Measurements from ENCODE around the gene EPHA5.

DNA sequence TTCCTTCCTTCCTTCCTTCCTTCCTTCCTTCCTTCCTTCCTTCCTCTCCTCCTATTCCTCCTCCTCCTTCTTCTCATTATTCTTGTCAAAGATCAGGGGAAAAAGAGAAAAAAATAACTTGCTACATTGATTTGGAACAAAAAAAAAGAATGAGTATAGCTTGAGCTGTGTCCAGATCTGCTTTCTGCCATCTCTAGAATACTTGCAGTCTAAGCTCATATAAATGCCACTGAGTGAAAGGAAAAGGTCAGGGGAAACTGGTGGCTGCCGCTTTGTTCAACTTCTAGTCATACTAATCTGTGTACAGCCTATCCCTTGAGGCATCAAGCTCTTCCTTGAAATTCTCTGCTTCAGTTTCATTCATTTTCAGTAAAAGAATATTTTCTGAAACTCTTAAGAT is 28.3 kb upstream of the EPHA5 start:
- TF ChIP-seq, protein P1, sequence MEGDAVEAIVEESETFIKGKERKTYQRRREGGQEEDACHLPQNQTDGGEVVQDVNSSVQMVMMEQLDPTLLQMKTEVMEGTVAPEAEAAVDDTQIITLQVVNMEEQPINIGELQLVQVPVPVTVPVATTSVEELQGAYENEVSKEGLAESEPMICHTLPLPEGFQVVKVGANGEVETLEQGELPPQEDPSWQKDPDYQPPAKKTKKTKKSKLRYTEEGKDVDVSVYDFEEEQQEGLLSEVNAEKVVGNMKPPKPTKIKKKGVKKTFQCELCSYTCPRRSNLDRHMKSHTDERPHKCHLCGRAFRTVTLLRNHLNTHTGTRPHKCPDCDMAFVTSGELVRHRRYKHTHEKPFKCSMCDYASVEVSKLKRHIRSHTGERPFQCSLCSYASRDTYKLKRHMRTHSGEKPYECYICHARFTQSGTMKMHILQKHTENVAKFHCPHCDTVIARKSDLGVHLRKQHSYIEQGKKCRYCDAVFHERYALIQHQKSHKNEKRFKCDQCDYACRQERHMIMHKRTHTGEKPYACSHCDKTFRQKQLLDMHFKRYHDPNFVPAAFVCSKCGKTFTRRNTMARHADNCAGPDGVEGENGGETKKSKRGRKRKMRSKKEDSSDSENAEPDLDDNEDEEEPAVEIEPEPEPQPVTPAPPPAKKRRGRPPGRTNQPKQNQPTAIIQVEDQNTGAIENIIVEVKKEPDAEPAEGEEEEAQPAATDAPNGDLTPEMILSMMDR (IDR thresholded peaks at IDR 0.05; ENCODE audit: borderline replicate concordance, extremely low read depth, low read length, poor library complexity, severe bottlenecking), result no peak
- no peak for TF ChIP-seq EZH2 (IDR thresholded peaks at IDR 0.05; ENCODE audit: borderline replicate concordance, low read depth, low read length, severe bottlenecking)

Measured in DND-41 (cell line).